ENCODE measurements around the gene IFNGR1. TPM values are rescaled to one million over a fixed set of nuclear protein-coding genes. Genes with fewer than 3 reads are reported as not detected.

IFNGR1 gene
- total RNA-seq, 2 donors from 2014 or later: 65.5 to 102 TPM

DNA sequence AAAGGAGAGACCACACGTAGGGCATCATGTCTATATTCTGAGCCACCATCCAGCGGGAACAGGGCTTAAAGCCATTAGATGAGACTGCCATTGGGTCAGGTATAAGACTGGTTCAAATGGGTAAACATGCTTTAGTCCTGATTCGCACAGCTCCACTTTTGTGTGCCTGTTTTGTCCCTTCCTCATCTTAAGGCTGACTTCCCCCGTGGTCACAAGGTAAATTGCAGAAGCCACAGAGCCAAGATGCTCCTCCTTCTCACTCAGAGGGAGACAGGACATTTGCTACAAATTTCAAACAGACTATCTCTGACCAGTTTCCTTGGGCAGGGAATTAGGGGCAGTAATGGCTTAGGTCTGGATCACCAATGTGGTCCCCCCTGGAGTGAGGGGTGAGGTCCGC, 11.4 kb upstream of the IFNGR1 start:
- TF ChIP-seq CTCF (IDR thresholded peaks at IDR 0.05): no peak
- Histone ChIP-seq H3K4me1 (ENCODE audit: control insufficient read depth in 1 of 2, low read depth in 2 of 2) (peaks cover 26 to 36% of the 10 kb centered on the region in 2 donors), H3K9me3 (no peaks in the 10 kb centered on the region), H3K27ac (no peak overlapping the region), H3K36me3 (no peaks in the 10 kb centered on the region), H3K27me3 (replicated peaks; ENCODE audit: insufficient read depth) (no peaks in the 10 kb centered on the region), H3K4me3 (no peak overlapping the region)
- ATAC-seq (ENCODE audit: insufficient number of reproducible peaks, low FRiP score, low read depth) (no peak), DNase-seq (ENCODE audit: low spot score) (no peak)

GRCh38 chr6:137229075-137229759, 10.0 kb upstream of the IFNGR1 start:
- no peak for TF ChIP-seq CTCF (IDR thresholded peaks at IDR 0.05)
- no peak overlapping the region for H3K4me3 ChIP-seq
- no peak overlapping the region for H3K27ac ChIP-seq
- H3K27me3 ChIP-seq (replicated peaks; ENCODE audit: insufficient read depth): no peaks in the 10 kb centered on the region
- no peaks in the 10 kb centered on the region for H3K36me3 ChIP-seq
- H3K4me1 ChIP-seq (ENCODE audit: control insufficient read depth in 1 of 2, low read depth in 2 of 2): peaks cover 27 to 33% of the 10 kb centered on the region in 2 donors
- no peaks in the 10 kb centered on the region for H3K9me3 ChIP-seq
- DNase-seq (ENCODE audit: low spot score): no peak
- no peak for ATAC-seq (ENCODE audit: insufficient number of reproducible peaks, low FRiP score, low read depth)

GRCh38 chr6:137227871-137228302, 8.7 kb upstream of the IFNGR1 start:
- ATAC-seq (ENCODE audit: insufficient number of reproducible peaks, low FRiP score, low read depth) (no peak), DNase-seq (ENCODE audit: low spot score) (no peak)
- Histone ChIP-seq H3K9me3 (no peaks in the 10 kb centered on the region), H3K4me3 (no peak overlapping the region), H3K27me3 (replicated peaks; ENCODE audit: insufficient read depth) (no peaks in the 10 kb centered on the region), H3K4me1 (ENCODE audit: control insufficient read depth in 1 of 2, low read depth in 2 of 2) (peaks cover 30 to 36% of the 10 kb centered on the region in 2 donors), H3K27ac (peak overlapping the region; percentile 60 to 62), H3K36me3 (no peaks in the 10 kb centered on the region)
- TF ChIP-seq CTCF (IDR thresholded peaks at IDR 0.05): no peak

DNA sequence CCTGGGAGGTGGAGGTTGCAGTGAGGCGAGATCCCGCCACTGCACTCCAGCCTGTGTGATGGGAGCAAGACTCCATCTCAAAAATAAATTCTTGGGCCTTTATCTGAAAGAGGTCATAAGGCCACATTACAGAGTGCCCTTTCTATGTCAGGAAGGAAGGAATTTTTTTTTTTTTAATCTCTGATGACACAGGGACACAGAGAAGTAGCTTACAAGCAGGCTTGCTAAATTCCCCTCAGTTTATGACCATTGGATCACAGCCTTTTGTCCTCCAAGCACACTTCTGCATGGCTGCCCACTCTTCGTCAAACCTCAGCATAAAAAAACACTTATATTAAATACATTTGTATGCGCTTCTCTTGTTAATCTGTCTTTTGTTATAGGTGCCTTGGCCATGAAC, 7.5 kb upstream of the IFNGR1 start:
- no peak for TF ChIP-seq CTCF (IDR thresholded peaks at IDR 0.05)
- ATAC-seq (ENCODE audit: insufficient number of reproducible peaks, low FRiP score, low read depth): no peak
- peaks cover 38 to 46% of the 10 kb centered on the region in 2 donors for H3K4me1 ChIP-seq (ENCODE audit: control insufficient read depth in 1 of 2, low read depth in 2 of 2)

GRCh38 chr6:137224799-137225198, 5.6 kb upstream of the IFNGR1 start:
- no peak for DNase-seq (ENCODE audit: low spot score)

More for the DNA sequence above, 7.5 kb upstream of the IFNGR1 start:
- Histone ChIP-seq H3K4me3 (no peak overlapping the region), H3K27ac (no peak overlapping the region), H3K9me3 (no peaks in the 10 kb centered on the region), H3K27me3 (replicated peaks; ENCODE audit: insufficient read depth) (no peaks in the 10 kb centered on the region), H3K36me3 (no peaks in the 10 kb centered on the region)
- no peak for DNase-seq (ENCODE audit: low spot score)

More at GRCh38 chr6:137224799-137225198, 5.6 kb upstream of the IFNGR1 start:
- Histone ChIP-seq H3K4me3 (no peak overlapping the region), H3K36me3 (no peaks in the 10 kb centered on the region), H3K27me3 (replicated peaks; ENCODE audit: insufficient read depth) (no peaks in the 10 kb centered on the region), H3K27ac (peak overlapping the region; percentile 75 to 76), H3K9me3 (no peaks in the 10 kb centered on the region), H3K4me1 (ENCODE audit: control insufficient read depth in 1 of 2, low read depth in 2 of 2) (peaks cover 41 to 63% of the 10 kb centered on the region in 2 donors)
- no peak for TF ChIP-seq CTCF (IDR thresholded peaks at IDR 0.05)
- no peak for ATAC-seq (ENCODE audit: insufficient number of reproducible peaks, low FRiP score, low read depth)
